Measurements from ENCODE around the gene FADS6.
A peak's percentile ranks its signal among the peaks of the same experiment; 100 is the strongest.
"Not testable (repeated sequence)": the region's sequence is repeated elsewhere in the genome, so short reads cannot be mapped to it uniquely, and the experiment has no call there.

The FADS6 gene

DNA sequence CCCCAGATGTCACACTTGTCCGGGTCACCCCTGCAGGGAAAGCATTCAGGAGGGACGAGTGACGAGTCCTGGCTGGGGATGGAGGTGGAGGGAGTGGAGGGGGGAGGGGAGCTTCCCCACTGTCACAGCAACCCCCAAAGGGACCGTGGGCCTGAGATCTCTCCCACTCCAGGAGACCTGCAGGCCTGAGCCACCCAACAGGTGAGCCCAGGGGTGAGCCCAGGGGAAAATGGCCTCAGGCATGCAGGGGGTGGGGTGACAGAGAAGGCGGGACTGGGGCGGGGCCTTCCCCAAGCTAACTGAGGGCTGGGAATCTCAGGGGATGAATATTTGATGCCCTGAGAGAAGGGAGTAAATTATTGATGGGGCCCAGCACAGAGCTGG lies 27.2 kb upstream of the FADS6 start:
- DNase-seq: no peak

DNA sequence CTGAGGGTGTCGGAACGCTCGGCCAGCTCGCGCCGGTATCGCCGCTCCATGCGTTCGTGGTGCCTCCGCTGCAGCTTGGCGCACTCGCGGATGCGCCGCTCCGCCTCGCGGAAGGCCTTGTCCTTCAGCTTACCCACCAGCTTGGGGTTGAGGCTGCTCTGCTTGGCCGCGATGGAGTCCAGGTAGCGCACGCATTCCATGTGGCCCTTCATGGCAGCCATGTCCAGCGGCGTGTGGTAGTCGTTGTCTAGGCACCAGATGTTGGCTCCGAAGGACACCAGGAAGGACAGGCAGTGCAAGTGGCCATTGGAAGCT lies 26.8 kb upstream of the FADS6 start:
- DNase-seq: no peak

DNA sequence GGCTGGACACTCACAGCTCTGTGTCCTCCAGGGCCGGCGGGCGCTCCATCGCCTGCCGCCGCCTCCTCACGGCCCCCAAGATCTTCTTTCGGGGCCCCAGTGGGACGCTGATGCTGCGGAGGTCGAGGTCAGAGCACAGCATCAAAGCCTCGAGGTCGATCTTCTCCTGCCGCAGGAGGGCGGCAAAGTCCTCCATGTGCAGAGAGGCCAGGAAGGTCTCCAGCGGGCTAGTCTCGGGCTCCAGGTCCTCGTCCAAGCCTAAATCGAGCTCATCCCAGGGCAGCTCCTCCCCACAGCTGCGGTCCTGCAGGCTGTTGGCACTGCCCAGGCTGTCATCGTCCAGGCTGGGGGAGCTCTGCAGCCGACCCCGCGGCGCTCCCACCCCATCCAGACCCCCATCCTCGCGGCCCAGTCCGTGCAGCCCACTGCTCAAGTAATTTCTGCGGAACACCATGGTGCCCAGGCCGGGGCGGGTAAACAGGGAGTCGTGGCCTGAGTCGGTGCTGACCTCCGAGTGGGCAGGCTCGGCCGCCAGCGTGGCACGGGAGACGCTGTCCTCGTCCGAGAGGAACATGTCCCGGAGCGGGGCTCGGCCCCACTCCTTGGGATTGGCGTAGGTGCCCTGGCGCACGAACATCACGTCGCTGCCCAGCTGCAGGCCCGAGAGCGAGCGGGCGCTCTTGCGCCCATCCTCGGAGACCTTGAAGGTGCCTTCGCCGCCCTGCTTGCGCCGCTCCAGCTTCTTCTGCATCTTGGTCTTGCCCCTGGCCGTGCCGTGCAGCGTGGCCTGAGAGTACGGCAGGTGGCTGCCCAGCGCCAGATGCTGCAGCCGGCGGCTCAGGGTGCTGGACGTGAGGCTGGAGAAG lies 26.2 kb upstream of the FADS6 start:
- peak in 1 of 2 donors; percentile 14 for DNase-seq

DNA sequence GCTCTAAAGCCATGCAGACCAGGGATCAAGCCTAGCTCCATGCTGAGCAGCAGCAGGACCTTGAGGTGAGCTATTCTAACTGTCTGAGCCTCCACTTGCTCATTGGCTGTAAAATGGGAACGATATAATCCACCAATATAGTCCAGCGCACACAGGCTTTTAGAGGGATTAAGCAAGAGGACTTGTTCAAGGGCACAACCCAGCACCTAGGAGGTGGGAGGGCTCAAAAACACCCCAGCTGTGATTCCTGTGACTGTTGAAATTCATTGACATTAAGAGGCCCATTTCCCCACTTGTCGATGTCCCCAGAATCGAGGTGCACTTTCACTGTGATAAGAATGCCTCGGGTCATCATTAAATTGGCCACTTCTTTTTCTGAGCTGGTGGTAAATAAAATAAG lies 25.5 kb upstream of the FADS6 start:
- no peak for DNase-seq

DNA sequence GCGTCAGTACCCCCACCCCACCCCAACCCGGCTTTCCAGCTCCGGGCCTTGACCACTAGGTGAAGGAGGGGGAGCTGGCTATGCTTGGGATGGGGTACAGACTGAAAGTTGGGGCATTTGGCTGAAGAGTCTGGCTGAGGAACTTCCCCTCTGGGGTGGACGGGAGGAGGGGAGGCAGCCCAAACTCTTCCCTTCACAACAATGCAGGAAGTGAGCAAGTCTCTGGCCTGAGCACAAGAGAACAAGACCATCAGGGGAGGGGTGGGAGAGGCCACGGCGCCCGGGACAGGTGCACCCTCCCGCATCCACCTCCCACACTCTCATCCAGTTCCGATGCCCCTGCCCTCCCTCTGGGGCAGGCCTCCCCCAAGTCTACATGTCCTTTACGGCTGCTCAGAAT lies 24.0 kb upstream of the FADS6 start:
- DNase-seq: peak in 1 of 2 donors; percentile 30

DNA sequence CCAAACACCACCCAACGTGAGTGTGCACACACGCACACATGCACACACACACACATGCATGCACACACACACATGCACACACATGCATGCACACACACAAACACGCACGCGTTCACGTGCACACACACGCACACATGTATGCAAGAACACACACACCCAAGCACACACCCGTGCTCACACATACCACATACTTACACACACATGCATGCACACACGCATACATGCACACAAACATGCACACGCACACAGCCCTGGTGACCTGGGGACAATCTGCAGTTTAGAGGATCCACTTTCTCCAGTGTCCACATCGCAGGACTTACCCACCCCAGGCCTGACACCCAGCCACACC lies 23.4 kb upstream of the FADS6 start:
- no peak for DNase-seq

DNA sequence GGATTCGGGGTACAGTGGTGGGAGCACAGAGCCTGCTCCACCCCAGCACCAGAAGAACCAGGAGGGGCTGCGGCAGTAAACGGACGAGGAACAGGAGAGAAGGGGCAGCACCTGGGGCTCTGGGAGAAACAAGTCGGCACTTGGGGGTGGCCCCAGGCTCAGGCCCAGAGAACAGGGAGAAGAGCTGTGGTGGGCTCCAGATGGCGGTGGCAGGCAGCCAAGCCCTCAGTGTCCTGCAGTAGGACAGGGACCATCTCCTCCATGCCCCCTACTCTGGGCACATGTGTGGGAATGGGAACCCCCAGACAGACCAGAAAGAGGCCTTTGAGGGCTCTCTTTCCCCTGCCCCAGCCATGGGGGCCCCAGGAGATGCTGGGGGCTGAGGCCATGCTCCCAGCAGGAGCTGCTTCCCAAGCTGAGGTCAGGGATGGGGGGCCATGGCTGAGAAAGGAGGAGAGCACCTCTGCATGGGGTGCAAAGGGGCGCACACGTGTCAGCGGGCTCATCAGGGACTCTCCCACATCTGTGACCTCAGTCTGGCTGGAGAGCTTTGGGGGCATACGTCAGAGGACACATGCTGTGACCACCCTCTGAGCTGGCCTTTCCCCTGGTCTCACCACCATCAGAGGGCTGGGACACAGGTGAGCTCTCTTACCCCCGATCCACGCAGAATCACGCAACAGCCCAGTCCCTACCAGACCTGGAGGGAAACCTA lies 22.9 kb upstream of the FADS6 start:
- no peak for DNase-seq

DNA sequence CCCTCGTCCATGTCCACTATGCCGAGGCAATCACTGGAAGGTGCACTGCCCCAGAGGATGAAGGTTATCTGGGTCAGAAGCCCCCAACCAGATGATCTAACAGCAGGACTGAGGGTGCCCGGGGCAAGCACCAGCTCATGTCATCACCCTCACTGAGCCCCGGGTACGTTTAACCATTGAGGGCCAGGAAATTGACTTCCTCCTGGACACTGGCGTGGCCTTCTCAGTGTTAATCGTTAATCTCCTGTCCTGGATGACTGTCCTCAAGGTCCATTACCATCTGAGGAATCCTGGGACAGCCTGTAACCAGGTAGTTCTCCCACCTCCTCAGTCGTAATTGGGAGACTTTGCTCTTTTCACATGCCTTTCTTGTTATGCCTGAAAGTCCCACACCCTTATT lies 18.0 kb upstream of the FADS6 start:
- DNase-seq: not testable (repeated sequence)

DNA sequence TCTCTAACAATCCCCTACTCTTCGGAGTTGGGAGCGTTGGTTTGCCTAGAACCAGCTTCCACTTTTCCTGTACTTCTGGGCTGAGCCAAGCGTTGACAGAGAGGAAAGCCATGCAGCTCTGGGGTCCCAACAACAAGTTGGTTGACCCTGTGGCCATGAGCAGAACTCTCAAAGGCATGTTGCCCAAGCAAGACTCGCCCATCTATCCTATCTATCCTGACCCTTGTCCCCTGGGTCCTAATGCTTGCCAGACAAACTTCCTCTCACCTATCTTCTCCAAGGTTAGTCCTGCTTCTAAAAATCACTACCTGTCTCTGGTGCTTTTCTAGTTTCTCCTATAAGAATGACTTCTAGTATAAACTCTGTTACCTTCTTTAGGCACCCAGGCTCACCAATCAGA lies 15.7 kb upstream of the FADS6 start:
- DNase-seq: not testable (repeated sequence)

DNA sequence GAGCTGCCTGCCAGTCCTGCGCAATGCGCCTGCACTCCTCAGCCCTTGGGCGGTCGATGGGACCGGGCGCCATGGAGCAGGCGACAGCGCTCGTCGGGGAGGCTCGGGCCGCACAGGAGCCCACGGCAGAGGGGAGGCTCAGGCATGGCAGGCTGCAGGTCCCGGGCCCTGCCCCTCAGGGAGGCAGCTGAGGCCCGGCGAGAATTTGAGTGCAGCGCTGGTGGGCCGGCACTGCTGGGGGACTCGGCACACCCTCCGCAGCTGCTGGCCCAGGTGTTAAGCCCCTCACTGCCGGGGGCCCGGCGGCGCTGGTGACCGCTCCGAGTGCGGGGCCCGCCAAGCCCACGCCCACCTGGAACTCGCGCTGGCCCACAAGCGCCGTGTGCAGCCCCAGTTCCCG lies 13.6 kb upstream of the FADS6 start:
- no peak for DNase-seq

DNA sequence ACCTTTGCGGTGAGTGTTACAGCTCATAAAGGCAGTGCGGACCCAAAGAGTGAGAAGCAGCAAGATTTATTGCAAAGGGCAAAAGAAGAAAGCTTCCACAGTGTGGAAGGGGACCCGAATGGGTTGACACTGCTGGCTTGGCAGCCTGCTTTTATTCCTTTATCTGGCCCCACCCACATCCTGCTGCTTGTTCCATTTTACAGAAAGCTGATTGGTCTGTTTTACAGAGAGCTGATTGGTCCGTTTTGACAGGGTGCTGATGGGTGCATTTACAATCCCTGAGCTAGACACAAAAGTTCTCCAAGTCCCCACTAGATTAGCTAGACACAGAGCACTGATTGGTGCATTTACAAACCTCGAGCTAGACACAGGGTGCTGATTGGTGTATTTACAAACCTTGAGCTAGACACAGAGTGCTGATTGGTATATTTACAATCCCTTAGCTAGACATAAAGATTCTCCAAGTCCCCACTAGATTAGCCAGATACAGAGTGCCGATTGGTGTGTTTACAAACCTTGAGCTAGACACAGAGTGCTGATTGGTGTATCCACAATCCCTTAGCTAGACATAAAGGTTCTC lies 12.9 kb upstream of the FADS6 start:
- not testable (repeated sequence) for DNase-seq

DNA sequence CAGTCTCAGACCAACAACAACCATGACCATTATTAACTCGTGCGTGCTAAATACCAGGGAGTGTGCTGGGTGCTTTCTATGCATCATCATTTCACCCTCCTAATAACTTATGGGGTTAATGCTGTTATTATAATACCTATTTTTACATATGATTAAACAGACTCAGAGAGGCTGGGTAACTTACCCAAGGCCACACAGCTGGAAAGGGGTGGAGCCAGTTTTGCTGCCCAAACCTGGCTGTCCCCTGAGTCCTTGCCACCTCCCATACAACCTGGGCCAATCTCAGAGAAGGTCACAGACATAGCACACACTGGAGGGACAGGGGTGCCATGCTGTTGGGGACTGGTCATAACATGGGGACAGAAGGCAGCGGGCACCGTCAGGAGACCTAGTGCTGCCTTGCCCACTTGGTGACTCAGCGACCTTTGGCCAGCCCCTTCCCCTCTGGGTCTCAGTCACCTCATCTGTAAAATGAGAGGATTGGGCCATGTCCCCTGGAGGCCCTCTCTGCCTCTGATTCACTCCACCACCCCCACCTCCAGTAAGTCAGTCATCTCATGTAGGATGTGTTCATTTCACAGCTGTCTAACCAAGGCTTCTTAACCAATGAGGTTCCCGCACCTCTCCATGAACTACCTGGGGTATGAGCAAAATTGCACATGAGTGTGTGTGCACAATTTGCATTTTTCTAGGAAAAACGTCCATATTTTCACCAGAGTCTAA lies 11.4 kb upstream of the FADS6 start:
- no peak for DNase-seq

DNA sequence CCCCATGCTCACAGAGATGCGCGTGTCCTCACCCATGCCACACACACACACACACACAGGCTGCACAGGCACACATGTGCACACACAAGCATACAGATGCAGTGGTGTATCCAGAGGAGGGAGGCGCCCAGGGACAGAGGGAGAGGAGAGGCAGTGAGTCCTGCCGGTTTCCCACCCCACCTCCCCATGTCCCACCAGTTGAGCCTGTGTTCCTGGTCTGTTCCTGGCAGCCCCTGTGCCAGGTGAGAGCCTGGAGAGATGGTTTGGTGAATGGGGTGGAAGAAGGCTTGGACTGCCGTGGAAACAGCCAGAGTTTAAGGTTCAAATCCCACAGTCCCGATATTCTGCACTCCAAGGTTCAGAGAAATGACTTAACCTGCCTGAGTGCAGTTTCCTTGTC lies 10.2 kb upstream of the FADS6 start:
- no peak for DNase-seq

DNA sequence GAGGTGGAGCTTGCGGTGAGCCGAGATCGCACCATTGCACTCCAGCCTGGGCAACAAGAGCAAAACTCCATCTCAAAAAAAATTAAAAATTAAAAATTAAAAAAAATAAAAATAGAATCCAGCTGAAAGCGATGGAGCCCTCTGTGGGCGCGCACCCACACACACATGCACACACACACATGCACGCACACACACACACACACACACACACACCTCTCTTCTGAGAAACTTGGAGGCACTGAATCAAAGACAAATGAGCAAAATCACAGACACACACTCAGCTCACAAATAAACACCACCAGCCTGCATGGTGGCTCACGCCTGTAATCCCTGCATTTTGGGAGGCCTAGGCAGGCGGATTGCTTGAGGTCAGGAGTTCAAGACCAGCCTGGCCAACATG lies 9.6 kb upstream of the FADS6 start:
- no peak for DNase-seq

DNA sequence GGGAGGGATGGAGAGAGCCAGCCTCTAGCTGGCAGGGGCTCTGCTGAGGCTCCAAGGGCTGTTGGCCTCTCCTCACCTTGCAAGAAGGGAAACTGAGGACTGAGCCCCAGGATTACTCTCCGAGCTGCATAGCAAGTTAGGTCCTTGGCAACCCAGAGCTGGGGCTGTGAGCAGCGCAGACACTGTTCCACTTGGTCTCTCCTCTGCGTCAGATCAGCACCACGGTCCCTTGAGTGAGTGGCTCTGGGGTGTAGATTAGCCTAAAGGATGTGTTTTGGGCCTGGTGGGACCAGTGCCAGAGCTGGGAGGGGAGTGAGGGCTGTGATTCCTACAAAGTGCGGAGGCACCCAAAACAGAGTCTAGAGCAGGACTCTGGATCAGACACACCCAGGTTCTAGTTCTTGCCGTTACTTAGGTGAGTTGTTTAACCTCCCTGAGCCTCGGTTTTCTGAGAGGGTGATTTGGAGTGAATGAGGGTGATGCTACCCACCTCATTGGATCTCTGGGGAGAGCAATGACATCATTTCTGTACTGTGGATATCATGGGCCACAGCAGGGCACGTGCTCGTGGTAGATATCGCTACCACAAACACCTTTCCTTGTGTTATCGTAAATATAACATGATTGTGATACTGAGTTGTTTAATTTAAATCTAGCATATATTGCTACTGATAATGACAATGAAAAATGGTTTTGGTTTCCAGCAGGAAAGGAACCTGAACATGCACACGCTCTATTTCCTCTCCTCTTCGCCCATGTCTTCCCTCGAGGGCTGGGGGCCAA lies 8.1 kb upstream of the FADS6 start:
- no peak for DNase-seq

DNA sequence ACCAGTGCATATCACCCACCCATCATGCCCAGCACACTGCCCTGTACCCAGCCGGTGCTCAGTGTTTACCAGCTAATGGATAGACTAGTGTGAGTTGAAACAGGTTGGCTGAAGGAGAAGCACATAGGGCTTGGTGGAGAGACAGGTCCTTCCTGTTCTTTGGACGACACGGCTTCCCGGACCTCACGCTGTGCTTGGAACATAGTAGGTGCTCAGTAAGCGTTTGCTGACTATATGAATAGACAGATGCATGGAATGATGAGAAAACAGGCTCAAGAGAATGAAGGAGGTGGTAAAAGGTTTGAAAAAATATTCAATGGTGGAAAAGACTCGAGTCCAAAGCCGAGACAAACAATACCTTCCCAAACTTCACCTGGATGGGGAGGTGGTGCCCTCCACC lies 6.8 kb upstream of the FADS6 start:
- DNase-seq: no peak

DNA sequence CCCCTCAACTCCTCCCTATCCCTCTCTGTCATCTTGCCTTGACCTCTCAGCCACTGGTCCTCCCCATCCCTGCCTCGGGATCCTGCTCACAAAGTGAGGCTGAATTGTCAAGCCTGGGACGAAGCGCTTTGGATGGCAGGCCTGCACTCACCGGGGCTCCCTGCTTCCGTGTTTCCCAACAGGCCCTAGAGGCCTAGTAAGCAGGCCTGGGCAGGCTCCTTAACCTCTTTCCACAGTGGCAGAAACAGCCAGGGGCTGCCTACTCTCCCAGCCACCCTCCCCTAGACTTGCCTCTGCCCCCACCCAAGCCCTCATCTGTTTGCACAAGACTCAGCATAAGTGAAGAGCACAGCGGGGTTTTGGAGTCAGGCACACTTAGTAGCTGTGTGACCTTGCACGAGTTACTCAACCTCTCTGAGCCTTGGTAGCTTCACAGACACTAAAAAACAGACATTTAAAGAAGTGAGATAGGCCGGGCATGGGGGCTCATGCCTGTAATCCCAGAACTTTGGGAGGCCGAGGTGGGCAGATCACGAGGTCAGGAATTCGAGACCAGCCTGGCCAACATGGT lies 5.0 kb upstream of the FADS6 start:
- DNase-seq: no peak

DNA sequence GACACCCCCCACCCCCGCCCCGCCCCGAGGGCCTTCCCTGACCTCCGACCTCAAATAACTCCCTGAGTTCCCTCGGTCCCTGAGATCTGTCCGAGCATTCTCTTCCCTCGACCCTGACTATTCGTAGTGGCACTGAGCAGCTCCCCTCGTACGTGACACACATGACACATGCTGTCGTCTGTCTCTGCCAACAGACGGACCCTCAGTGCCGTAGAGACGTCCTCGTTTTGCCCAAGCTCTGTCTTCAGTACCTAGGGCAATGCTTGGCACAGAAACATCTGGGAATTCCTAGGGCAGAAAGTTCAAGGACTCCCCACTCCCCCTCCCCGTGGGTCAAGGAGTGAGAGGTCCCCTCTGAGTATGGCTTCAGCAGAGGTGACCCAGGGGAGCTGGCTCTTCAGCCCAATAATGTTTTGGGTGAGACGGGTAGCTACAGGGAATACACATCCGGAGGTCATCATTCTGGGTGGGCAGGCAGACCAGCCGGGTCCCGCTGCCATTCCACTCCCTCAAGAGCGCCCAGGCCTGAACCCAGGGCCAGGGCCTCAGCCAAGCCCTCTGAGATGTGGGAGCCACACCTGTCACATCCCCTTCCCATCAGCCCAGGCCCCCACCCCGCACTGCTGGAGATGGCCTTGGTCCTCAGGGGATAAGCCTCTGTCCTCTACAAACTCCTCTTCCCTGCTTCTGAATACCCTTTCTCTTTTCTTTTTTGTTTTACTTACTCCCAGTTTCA lies 671 bp upstream of the FADS6 start:
- no peak for DNase-seq

DNA sequence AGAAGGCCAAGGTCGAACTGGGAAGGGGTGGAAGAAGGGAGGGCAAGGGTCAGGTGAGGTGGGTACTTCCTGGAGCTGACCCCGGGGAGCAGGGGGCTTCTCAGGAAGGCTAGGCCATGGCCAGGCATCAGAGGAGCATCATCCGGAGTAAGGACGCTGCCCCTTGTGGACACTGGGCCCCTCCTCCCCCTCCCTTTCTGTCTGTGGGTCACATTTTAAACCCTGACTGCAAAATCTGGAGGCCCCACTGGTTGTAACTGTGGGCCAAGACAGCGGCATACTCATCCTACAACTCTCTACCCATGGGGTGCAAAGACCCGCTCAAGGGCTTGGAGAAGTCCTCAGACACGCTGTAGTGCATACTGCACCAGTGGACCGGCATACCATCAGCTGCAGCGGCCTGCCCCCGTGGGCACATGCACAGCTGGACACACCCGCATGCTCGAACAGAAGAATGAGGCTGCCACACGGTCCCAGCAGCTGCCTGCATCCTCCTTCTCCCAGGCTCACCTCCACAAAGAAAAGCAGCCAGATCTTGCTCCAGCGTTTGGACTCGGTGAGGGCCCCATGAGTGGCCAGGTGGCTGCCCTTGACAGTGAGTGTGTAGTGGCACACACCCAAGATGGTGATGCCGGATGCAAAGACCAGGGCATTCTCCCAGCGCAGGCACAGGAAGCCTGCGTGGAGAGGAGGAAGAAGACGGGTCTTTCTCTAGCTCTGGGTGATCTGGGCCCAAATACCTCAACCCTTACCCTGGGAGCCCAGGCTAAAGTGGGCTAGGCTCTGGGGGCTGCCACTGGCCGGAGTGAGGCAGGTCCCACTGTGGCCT lies 1.2 kb downstream of the FADS6 start:
- DNase-seq: no peak

DNA sequence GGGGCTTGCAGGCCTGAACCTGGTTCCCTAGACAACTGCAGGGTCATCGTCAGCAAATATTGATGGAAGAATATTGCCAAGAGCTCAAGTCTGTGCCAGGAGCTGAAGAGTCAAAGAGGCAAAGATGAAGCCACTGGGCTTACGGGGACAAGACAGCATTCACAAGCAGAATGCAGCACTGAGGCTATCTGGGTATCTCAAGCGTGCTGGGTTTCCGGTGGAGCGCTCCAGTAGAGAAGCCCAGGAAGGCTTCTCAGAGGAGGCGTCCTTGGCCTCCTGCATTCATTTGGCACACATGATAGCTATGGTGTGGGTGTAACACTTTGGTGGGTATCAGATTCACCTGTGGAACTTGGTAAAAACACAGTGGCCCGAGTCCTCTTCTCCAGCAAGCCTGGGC lies 2.9 kb downstream of the FADS6 start:
- no peak for DNase-seq

DNA sequence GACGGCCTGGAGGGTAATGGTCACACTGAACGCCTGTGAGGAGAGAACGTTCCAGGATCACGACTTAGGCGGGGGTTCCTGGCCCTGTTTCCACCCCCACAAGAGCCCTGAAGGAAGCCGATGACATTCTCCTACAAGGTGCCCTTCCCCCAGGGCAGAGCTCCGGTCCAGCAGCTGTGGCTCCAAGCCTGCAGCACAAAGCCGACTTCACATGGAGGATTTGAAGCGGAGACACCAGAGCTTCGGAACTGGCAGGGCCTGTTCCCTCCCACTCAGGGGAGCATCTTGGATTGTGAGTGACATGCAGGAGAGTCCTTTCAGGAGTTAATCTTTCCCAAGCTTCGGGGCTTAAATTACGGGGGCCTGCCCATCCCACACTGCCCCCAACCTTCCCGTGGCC lies 5.0 kb downstream of the FADS6 start:
- DNase-seq: no peak

Measured in CD4-positive, alpha-beta T cell treated with Interleukin-4 for 1 hour (primary cell).